Measurements from ENCODE around the gene COL5A1.
"Not testable (repeated sequence)": the region's sequence is repeated elsewhere in the genome, so short reads cannot be mapped to it uniquely, and the experiment has no call there.

The COL5A1 gene

GRCh38 chr9:134658378-134658955 lies 16.9 kb downstream of the COL5A1 start:
- DNase-seq: no peak

GRCh38 chr9:134659688-134660131 lies 18.1 kb downstream of the COL5A1 start:
- DNase-seq: no peak

DNA sequence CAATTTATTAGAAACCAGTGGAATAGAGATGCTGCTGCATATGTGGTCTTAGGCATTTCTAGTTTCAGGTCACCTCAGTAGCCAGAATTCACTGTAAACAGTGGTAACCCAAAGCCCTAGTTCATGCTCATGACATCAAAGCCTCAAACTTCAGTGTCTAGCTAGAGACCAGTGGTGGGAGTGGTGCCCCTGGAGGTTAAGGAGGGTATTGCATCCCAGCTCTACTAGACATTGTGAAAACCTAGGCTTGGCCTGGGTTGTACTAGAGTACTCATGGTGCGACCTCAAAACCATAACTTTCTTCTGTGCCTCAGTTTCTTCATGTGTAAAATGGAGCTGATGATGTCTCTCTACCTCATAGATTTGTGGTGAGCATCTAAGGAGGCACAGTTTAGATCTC lies 18.8 kb downstream of the COL5A1 start:
- DNase-seq: peak; percentile 45

- DNase-seq: no peak
These were observed 19.7 kb downstream of the COL5A1 start for GRCh38 chr9:134661299-134661698.

GRCh38 chr9:134661791-134662142 lies 20.2 kb downstream of the COL5A1 start:
- DNase-seq: no peak

- no peak for DNase-seq
These were observed 20.7 kb downstream of the COL5A1 start for GRCh38 chr9:134662143-134662876.

DNA sequence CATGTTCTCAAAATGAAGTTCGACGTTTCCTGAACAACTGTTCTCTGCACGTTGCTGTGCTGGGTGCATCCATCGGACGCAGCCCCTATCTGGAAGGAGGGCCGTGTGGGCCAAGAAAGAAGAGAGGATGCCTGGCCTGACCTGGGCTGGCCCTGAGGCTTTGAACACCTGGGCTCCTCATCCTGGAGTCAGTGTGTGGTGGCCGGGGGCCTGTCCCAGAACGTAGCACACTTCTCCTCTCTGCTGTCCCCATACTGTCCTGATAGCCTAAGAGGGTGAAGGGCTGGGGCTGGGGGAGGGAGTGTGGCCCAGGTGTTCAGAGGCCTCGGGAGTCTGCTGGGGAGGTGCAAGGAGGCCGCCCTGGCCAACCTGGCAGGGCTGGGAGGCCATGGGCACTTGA lies 21.5 kb downstream of the COL5A1 start:
- no peak for DNase-seq

DNA sequence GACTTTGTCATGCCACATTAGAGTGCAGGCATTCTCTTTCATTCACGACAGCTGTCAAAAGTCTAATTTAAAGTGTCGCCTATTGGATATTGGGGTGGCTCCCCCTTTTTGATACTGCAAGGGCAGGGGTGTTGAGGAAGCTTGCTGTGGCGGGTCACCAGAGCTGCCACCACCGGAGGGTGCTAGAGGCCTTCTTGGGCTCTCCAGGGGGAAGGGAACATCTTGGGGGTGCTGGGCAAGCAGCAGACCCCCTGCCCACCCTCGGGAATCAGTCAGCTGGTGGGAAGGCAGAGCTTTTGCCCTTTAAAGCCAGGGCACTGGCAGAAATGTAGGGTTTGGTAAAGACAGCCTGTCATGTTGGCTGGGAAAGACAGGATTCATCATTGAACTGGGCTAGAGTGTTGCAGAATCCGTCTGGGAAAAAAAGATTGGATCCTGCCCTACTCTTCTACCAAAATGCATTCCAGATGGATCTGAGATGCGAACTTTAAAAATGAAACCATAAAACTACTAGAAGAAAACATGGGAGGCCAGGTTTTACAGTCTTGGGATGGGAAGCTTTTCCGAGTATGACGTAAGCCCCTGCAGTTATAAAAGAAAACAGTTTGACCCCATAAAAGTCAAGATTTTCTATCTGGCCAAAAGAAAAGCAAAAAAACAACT lies 22.3 kb downstream of the COL5A1 start:
- no peak for DNase-seq

- no peak for DNase-seq
These were observed 22.8 kb downstream of the COL5A1 start for GRCh38 chr9:134664446-134664845.

DNA sequence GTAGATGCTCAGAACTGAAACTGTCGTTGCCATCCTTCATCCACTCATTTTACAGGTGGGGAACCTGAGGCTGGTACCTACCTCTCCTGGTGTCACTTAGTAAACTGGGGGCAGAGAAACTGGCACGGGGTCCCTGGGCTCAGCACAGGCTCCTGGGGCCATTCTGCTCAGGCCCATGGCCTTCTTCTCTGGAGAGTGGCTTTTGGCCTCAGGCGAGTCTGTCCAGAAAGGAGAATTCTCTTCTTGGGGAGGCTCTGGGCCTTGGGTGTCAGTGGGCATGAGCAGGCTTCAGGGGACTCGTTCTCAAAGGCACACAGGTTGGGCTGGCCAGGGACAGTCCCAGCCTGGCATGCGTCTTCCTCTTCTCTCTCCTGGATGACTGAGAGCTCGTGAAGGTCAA lies 24.6 kb downstream of the COL5A1 start:
- DNase-seq: no peak

DNA sequence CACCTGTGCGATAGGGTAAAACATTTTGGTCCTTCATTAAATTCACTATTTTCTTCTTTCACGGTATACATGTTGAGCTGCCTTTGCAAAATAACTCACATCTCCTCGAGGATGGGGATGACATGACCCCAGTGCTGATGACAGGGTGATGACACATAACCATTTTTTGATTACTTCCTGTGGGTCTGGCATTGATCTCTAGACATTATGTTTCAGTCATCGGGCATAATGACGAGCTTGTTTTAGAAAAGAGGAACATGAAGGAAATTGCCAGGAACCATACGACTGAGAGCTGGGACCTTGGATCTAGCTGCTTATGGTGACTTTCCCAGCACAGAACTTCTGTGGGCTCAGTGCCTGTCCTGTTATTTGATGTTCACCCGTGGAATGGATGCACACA lies 25.2 kb downstream of the COL5A1 start:
- DNase-seq: no peak

GRCh38 chr9:134668977-134669376 lies 27.4 kb downstream of the COL5A1 start:
- DNase-seq: not testable (repeated sequence)

DNA sequence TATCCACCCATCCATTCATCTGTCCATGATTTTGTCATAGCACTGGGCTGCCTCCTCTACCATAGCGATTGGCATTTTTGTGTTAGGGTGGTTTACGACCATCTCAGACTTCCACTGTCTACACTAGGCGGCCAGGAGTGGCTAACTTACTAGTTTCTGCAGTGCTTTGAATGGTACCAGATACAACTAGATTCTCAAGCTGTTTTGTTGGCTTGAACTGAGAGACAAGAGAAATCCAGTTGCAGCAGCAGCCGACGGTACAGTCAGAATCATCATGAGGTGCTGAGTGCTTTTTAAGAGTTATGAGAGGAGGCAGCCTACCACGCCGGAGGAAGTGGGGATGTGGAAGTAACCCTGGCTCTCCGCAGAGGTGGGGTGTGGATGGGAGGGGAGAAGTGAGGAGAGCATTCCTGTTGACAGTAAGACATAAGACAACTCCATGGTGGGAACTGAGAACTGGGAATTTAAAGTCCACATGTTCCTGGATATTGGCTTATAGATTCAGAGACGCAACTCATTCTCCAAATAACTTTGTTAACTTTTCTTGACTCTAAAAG lies 27.9 kb downstream of the COL5A1 start:
- no peak for DNase-seq

DNA sequence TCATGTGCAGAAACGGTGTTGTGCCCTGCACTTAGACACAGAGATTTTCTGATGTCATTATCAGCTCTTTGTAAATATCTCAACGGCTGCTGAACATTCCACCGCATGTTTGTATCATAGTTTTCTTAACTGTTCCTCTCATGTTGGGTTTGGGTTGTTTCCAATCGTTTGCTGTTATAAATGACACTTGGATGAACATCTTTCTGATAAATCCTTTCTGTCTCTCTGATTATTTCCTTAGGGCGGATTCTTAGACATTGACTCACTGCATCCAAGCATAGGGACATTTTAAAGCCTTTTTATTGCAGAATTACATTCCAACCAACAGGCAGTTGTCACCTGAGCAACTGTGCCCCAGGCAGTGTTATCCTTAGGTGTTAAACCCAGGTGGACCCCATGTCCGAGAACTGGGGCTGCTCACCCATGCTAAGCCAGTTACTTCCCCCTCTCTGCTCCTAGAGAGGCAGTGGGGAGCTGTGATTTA lies 28.5 kb downstream of the COL5A1 start:
- no peak for DNase-seq

- DNase-seq: no peak
These were observed 29.3 kb downstream of the COL5A1 start for GRCh38 chr9:134670851-134671281.

DNA sequence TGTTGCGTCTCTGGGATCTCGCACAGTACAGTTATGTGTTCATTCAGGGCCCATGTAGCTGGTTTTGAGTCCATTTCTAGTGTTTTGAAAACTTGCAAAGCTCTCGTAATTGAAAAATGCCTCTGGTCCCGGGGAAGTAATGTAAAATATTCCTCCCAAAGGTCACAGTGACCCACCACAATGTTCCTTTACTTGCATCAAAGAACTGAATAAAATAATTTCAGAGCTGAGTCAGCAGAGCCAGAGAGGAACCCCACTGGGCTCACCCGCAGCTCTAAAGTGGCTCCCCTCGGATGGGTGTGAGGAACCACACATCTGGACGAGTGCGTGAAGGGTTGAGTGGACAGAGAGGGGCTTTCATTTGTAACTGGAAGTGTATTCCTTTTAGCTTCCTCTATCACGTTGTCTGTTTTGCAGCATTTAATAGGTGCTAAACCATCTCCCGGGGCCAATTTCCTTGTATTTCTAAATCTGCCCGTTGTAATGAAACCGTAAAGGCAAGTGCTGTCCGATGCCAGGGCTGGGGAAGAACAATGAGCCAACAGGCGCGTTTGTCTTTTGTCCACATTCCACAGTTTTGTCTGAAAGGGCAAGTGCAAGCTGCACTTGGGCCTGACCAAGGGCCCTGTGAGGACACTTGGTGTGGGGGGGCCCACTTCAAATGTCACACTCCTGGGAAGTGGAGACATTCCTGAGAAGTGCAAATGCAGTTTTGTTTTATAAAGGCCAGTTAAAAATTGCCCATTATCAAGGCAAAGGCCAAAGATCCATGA lies 29.9 kb downstream of the COL5A1 start:
- DNase-seq: no peak

GRCh38 chr9:134676361-134676760 lies 34.8 kb downstream of the COL5A1 start:
- no peak for DNase-seq

DNA sequence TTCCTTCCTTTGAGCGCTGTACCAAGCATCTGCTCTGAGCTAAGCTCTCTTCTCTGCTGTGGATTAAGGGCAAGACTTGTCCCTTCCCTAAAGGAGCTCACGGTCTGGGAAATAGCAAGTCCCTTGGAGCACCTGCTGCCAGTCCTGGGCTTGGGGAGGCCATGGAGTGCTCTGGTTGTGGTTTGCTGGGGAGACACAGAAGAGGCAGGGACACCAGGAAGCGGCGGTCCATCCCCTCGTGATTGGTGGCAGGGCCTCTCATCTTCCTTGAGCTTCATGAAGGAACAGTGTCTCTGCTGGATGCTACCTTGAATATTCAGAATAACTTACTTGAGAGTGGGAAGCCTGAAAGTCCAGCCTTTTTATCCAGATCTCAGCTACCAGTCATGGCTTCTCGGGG lies 35.3 kb downstream of the COL5A1 start:
- no peak for DNase-seq

DNA sequence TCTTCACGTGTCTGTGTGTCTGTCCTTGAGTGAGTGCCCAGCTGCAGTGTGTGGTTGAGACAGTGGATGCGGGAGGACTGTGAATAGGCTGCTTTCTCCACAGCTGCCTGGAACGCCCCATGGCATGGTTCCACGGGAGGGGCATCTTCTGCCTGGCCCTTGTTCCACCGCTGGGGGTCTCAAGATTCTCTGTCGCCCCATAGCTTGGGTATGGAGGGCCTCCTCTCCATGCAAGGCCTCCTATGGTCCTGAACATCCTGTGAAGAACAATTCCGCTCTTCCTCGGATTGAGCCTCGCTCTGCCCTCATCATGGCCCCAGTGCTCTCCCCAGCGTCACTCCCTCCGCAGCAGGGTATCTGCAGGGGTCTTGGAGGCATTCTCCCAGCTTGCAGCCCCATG lies 36.1 kb downstream of the COL5A1 start:
- DNase-seq: no peak

DNA sequence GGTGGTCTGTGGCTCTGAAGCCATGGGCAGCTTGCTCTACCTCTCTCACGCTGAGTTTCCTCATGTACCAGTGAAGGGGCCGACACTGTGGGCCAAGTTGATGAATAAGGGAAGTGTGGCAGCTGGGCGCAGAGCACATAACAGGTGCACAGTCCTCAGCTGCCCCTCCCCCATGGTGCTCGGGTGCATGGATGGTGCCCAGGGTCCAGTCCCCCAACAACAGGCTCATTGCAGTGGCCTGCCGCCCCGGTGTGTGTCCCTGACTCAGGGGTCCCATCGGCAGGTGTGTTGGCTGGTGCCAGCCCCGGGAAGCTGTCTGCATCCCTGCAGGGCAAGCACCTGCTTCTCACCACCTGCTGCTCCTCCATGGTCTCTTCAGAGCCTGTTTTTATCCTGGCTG lies 36.6 kb downstream of the COL5A1 start:
- peak; percentile 83 for DNase-seq

DNA sequence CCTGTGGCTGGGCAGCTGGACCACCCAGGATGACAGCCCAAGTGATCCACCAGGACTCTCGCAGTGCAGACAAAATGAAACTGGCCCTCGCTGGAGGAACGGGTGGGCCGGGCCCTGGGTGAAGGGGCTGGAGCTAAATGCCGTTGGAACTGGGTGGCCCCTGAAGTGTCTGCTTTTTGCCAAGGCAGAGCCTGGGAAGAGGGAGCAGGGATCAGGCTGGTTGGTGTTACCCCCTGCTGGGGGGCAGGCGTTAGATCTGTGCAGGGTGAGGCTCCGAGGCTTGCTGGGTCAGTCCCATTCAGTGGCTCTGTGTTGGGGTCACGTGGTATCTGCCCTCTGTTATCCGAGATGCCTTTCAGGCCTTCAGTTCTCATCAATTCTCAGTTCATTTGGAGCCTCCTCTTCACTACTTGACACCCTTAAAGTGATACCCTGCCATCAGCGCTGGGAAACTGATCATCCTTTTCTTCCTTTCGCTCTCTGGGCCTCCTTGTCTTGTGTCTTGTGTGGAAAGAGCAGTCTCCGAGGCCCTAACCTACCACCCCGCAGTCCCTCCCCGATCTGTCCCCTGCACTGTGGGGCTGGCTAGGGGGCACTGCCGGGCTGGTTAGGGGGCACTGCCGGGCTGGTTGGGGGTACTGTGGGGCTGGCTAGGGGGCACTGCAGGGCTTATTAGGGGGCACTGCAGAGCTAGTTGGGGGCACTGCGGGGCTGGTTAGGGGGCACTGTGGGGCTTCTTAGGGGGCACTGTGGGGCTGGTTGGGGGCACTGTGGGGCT lies 37.3 kb downstream of the COL5A1 start:
- peak; percentile 29 for DNase-seq

Measured in RPMI8226 (cell line).